ENCODE measurements around the gene EIPR1. TPM values are rescaled to one million over a fixed set of nuclear protein-coding genes. Genes with fewer than 3 reads are reported as not detected.

The EIPR1 gene
- total RNA-seq, 2 experiments from 2014 or later: 38.3 to 43.1 TPM

- Mint-ChIP-seq H3K27me3 (no peaks in the 10 kb centered on the region), H3K27ac (no peak overlapping the region), H3K4me3 (no peak overlapping the region), H3K9me3 (no peaks in the 10 kb centered on the region), H3K4me1 (peaks cover 13% of the 10 kb centered on the region), H3K36me3 (peaks cover 16% of the 10 kb centered on the region)
- DNase-seq: no peak
Observed at GRCh38 chr2:3409627-3410170, 32.1 kb upstream of the EIPR1 start.

- H3K9me3 Mint-ChIP-seq: no peaks in the 10 kb centered on the region
- peaks cover 16% of the 10 kb centered on the region for H3K36me3 Mint-ChIP-seq
- no peaks in the 10 kb centered on the region for H3K27me3 Mint-ChIP-seq
- H3K4me3 Mint-ChIP-seq: no peak overlapping the region
- DNase-seq: no peak
- no peak overlapping the region for H3K27ac Mint-ChIP-seq
- peaks cover 16% of the 10 kb centered on the region for H3K4me1 Mint-ChIP-seq
Observed at GRCh38 chr2:3408781-3409180, 31.2 kb upstream of the EIPR1 start.

- peaks cover 13% of the 10 kb centered on the region for H3K4me1 Mint-ChIP-seq
- H3K9me3 Mint-ChIP-seq: no peaks in the 10 kb centered on the region
- H3K4me3 Mint-ChIP-seq: no peak overlapping the region
- peaks cover 19% of the 10 kb centered on the region for H3K36me3 Mint-ChIP-seq
- H3K27me3 Mint-ChIP-seq: no peaks in the 10 kb centered on the region
- no peak overlapping the region for H3K27ac Mint-ChIP-seq
- no peak for DNase-seq
Observed at GRCh38 chr2:3406501-3406900, 28.9 kb upstream of the EIPR1 start.

- Mint-ChIP-seq H3K27ac (no peak overlapping the region), H3K27me3 (no peaks in the 10 kb centered on the region), H3K36me3 (peaks cover 19% of the 10 kb centered on the region), H3K4me1 (peaks cover 10% of the 10 kb centered on the region), H3K9me3 (no peaks in the 10 kb centered on the region), H3K4me3 (no peak overlapping the region)
- no peak for DNase-seq
Observed at GRCh38 chr2:3405876-3406275, 28.3 kb upstream of the EIPR1 start.

GRCh38 chr2:3405307-3405706 is 27.7 kb upstream of the EIPR1 start:
- no peak overlapping the region for H3K27ac Mint-ChIP-seq
- peaks cover 19% of the 10 kb centered on the region for H3K36me3 Mint-ChIP-seq
- no peaks in the 10 kb centered on the region for H3K27me3 Mint-ChIP-seq
- no peak for DNase-seq
- H3K4me3 Mint-ChIP-seq: no peak overlapping the region
- peaks cover 10% of the 10 kb centered on the region for H3K4me1 Mint-ChIP-seq
- no peaks in the 10 kb centered on the region for H3K9me3 Mint-ChIP-seq

GRCh38 chr2:3404349-3404894 is 26.8 kb upstream of the EIPR1 start:
- peaks cover 6% of the 10 kb centered on the region for H3K4me1 Mint-ChIP-seq
- no peak for DNase-seq
- no peak overlapping the region for H3K27ac Mint-ChIP-seq
- H3K27me3 Mint-ChIP-seq: no peaks in the 10 kb centered on the region
- no peak overlapping the region for H3K4me3 Mint-ChIP-seq
- no peaks in the 10 kb centered on the region for H3K9me3 Mint-ChIP-seq
- peaks cover 14% of the 10 kb centered on the region for H3K36me3 Mint-ChIP-seq

- no peaks in the 10 kb centered on the region for H3K9me3 Mint-ChIP-seq
- H3K36me3 Mint-ChIP-seq: peaks cover 12% of the 10 kb centered on the region
Observed at GRCh38 chr2:3403587-3404334, 26.1 kb upstream of the EIPR1 start.

GRCh38 chr2:3399829-3400228 is 22.2 kb upstream of the EIPR1 start:
- peaks cover 24% of the 10 kb centered on the region for H3K9me3 Mint-ChIP-seq

More at GRCh38 chr2:3403587-3404334, 26.1 kb upstream of the EIPR1 start:
- no peaks in the 10 kb centered on the region for H3K27me3 Mint-ChIP-seq
- no peak overlapping the region for H3K27ac Mint-ChIP-seq
- no peak overlapping the region for H3K4me3 Mint-ChIP-seq
- no peak for DNase-seq
- H3K4me1 Mint-ChIP-seq: peaks cover 6% of the 10 kb centered on the region

GRCh38 chr2:3399381-3399780 is 21.8 kb upstream of the EIPR1 start:
- Mint-ChIP-seq H3K27me3 (no peaks in the 10 kb centered on the region), H3K36me3 (peaks cover 49% of the 10 kb centered on the region), H3K4me3 (no peak overlapping the region)

More at GRCh38 chr2:3399829-3400228, 22.2 kb upstream of the EIPR1 start:
- DNase-seq: no peak
- Mint-ChIP-seq H3K4me1 (peaks cover 12% of the 10 kb centered on the region), H3K36me3 (peaks cover 46% of the 10 kb centered on the region), H3K4me3 (no peak overlapping the region), H3K27me3 (no peaks in the 10 kb centered on the region), H3K27ac (no peak overlapping the region)

GRCh38 chr2:3398857-3399256 is 21.2 kb upstream of the EIPR1 start:
- Mint-ChIP-seq H3K4me3 (no peak overlapping the region), H3K36me3 (peaks cover 51% of the 10 kb centered on the region), H3K27me3 (no peaks in the 10 kb centered on the region), H3K9me3 (peaks cover 25% of the 10 kb centered on the region), H3K4me1 (peaks cover 10% of the 10 kb centered on the region), H3K27ac (no peak overlapping the region)
- DNase-seq: no peak

More at GRCh38 chr2:3399381-3399780, 21.8 kb upstream of the EIPR1 start:
- Mint-ChIP-seq H3K27ac (no peak overlapping the region), H3K9me3 (peaks cover 25% of the 10 kb centered on the region), H3K4me1 (peaks cover 12% of the 10 kb centered on the region)
- DNase-seq: no peak

GRCh38 chr2:3396920-3397559 is 19.4 kb upstream of the EIPR1 start:
- Mint-ChIP-seq H3K36me3 (peaks cover 55% of the 10 kb centered on the region), H3K4me3 (no peak overlapping the region), H3K4me1 (peaks cover 15% of the 10 kb centered on the region), H3K27me3 (no peaks in the 10 kb centered on the region), H3K27ac (no peak overlapping the region), H3K9me3 (peaks cover 25% of the 10 kb centered on the region)
- no peak for DNase-seq

- Mint-ChIP-seq H3K27me3 (no peaks in the 10 kb centered on the region), H3K4me1 (peaks cover 24% of the 10 kb centered on the region), H3K36me3 (peaks cover 51% of the 10 kb centered on the region), H3K27ac (no peak overlapping the region), H3K9me3 (peaks cover 18% of the 10 kb centered on the region), H3K4me3 (no peak overlapping the region)
- no peak for DNase-seq
Observed at GRCh38 chr2:3392216-3392615, 14.6 kb upstream of the EIPR1 start.

GRCh38 chr2:3390041-3390440 is 12.4 kb upstream of the EIPR1 start:
- Mint-ChIP-seq H3K27me3 (no peaks in the 10 kb centered on the region), H3K9me3 (peaks cover 3% of the 10 kb centered on the region), H3K36me3 (peaks cover 33% of the 10 kb centered on the region), H3K4me3 (no peak overlapping the region), H3K27ac (no peak overlapping the region), H3K4me1 (peaks cover 23% of the 10 kb centered on the region)
- DNase-seq: no peak

GRCh38 chr2:3389193-3389592 is 11.6 kb upstream of the EIPR1 start:
- peaks cover 25% of the 10 kb centered on the region for H3K36me3 Mint-ChIP-seq
- H3K27ac Mint-ChIP-seq: no peak overlapping the region
- H3K4me1 Mint-ChIP-seq: peaks cover 26% of the 10 kb centered on the region
- H3K9me3 Mint-ChIP-seq: no peaks in the 10 kb centered on the region
- no peak for DNase-seq
- H3K4me3 Mint-ChIP-seq: no peak overlapping the region
- no peaks in the 10 kb centered on the region for H3K27me3 Mint-ChIP-seq

GRCh38 chr2:3388412-3388738 is 10.8 kb upstream of the EIPR1 start:
- Mint-ChIP-seq H3K9me3 (no peaks in the 10 kb centered on the region), H3K4me1 (peaks cover 29% of the 10 kb centered on the region), H3K36me3 (peaks cover 19% of the 10 kb centered on the region), H3K27ac (no peak overlapping the region), H3K4me3 (no peak overlapping the region), H3K27me3 (no peaks in the 10 kb centered on the region)
- DNase-seq: no peak
